GM23338 (cell line): Measurements from ENCODE around the gene SLC35F4. TPM values are rescaled to one million over a fixed set of nuclear protein-coding genes. Genes with fewer than 3 reads are reported as not detected.

ENCODE experiments used
- ATAC-seq: fragments of 200-7000 bp; cut with Tn5 transposase; 3 replicates; pipeline ENCODE4 v1.9.1; 2020
- DNase-seq: peaks from one replicate; pipeline ENCODE4 v3.0.0-alpha.2; 2015; ENCODE audit warnings: low spot score
- H2AFZ ChIP-seq: fragments of 200-600 bp; sonication (generic); 2 replicates; pipeline ENCODE4 v1.8.0; 2016; ENCODE audit warnings: antibody characterized with exemption, mild to moderate bottlenecking, moderate library complexity
- H3F3A ChIP-seq: fragments of 200-600 bp; sonication (generic); replicated peaks from 2 replicates; pipeline ENCODE4 v1.8.0; 2017; ENCODE audit warnings: antibody characterized with exemption, mixed run types, low read depth
- H3K27ac ChIP-seq: fragments of 200-600 bp; sonication (generic); 2 replicates; pipeline ENCODE4 v1.6.1; 2016; ENCODE audit warnings: low read depth
- H3K27me3 ChIP-seq: fragments of 200-600 bp; sonication (generic); 2 replicates; pipeline ENCODE4 v1.8.0; 2016; ENCODE audit warnings: mild to moderate bottlenecking, mixed run types, moderate library complexity; ENCODE audit not compliant: insufficient read depth
- H3K36me3 ChIP-seq: fragments of 200-600 bp; sonication (generic); 2 replicates; pipeline ENCODE4 v1.8.0; 2016; ENCODE audit warnings: mild to moderate bottlenecking; ENCODE audit not compliant: insufficient read depth
- H3K4me1 ChIP-seq: fragments of 200-600 bp; sonication (generic); 2 replicates; pipeline ENCODE4 v1.8.0; 2016; ENCODE audit warnings: mild to moderate bottlenecking, moderate library complexity; ENCODE audit not compliant: insufficient read depth
- H3K4me2 ChIP-seq: fragments of 200-600 bp; sonication (generic); 2 replicates; pipeline ENCODE4 v1.7.1; 2017; ENCODE audit warnings: mixed run types
- H3K4me3 ChIP-seq: fragments of 200-600 bp; sonication (generic); 2 replicates; pipeline ENCODE4 v1.6.1; 2016; ENCODE audit warnings: mixed run types
- H3K79me2 ChIP-seq: fragments of 200-600 bp; sonication (generic); replicated peaks from 2 replicates; pipeline ENCODE4 v1.8.0; 2017; ENCODE audit warnings: mild to moderate bottlenecking; ENCODE audit not compliant: insufficient read depth
- H3K9me2 ChIP-seq: fragments of 200-600 bp; sonication (generic); 2 replicates; pipeline ENCODE4 v1.8.0; 2017; ENCODE audit not compliant: insufficient read depth
- H4K20me1 ChIP-seq: fragments of 200-600 bp; sonication (generic); replicated peaks from 2 replicates; pipeline ENCODE4 v1.8.0; 2017; ENCODE audit warnings: mild to moderate bottlenecking; ENCODE audit not compliant: insufficient read depth
- H3K27ac Mint-ChIP-seq: 2 replicates; pipeline ENCODE4 v1.8.0; 2020; ENCODE audit warnings: inconsistent platforms, mild to moderate bottlenecking, moderate library complexity, mixed read lengths
- H3K27me3 Mint-ChIP-seq: 3 replicates; pipeline ENCODE4 v1.8.0; 2022; ENCODE audit warnings: low read depth, mild to moderate bottlenecking, moderate library complexity, mixed read lengths, inconsistent platforms; ENCODE audit not compliant: insufficient read depth, poor library complexity
- H3K36me3 Mint-ChIP-seq: 3 replicates; pipeline ENCODE4 v1.8.0; 2021; ENCODE audit warnings: low read depth, mild to moderate bottlenecking, inconsistent platforms, moderate library complexity, mixed read lengths
- H3K4me1 Mint-ChIP-seq: 3 replicates; pipeline ENCODE4 v1.8.0; 2020; ENCODE audit warnings: mild to moderate bottlenecking, inconsistent platforms, mixed read lengths
- H3K4me3 Mint-ChIP-seq: 3 replicates; pipeline ENCODE4 v1.8.0; 2021; ENCODE audit warnings: moderate library complexity, mild to moderate bottlenecking, inconsistent platforms, mixed read lengths
- H3K9me3 Mint-ChIP-seq: 3 replicates; pipeline ENCODE4 v1.8.0; 2020; ENCODE audit warnings: moderate library complexity, mild to moderate bottlenecking, inconsistent platforms, mixed read lengths
- CREB1 ChIP-seq: fragments of 250-450 bp; sonication (Bioruptor Pico); IDR thresholded peaks from 2 replicates; pipeline ENCODE4 v1.5.0; 2020; ENCODE audit warnings: low read depth, mild to moderate bottlenecking, moderate library complexity
- EZH2phosphoT487 ChIP-seq: fragments of 200-600 bp; sonication (generic); IDR thresholded peaks from one replicate; pipeline ENCODE4 v1.8.1; 2018; ENCODE audit warnings: antibody characterized with exemption; ENCODE audit not compliant: unreplicated experiment
- JUNB ChIP-seq: IDR thresholded peaks from one replicate; pipeline ENCODE4 v1.6.1; 2016; ENCODE audit warnings: antibody characterized with exemption; ENCODE audit not compliant: unreplicated experiment
- POLR2AphosphoS5 ChIP-seq: IDR thresholded peaks from 2 replicates; pipeline ENCODE4 v1.6.1; 2016; ENCODE audit warnings: antibody characterized with exemption, low read depth
- STAT1 ChIP-seq: IDR thresholded peaks from one replicate; pipeline ENCODE4 v1.6.1; 2016; ENCODE audit warnings: antibody characterized with exemption; ENCODE audit not compliant: unreplicated experiment
- ZNF114 ChIP-seq: fragments of 250-450 bp; sonication (Bioruptor Pico); IDR thresholded peaks from 2 replicates; pipeline ENCODE4 v1.5.0; 2020; ENCODE audit warnings: mild to moderate bottlenecking, moderate library complexity
- ZNF331 ChIP-seq: fragments of 250-450 bp; sonication (Bioruptor Pico); IDR thresholded peaks from 2 replicates; pipeline ENCODE4 v1.5.0; 2020; ENCODE audit warnings: low read depth, mild to moderate bottlenecking, moderate library complexity
- polyA plus RNA-seq: library from polyadenylated mRNA; unstranded; fragments of >200 nt; fragmentation: Nextera tagmentation; extraction: Ambion mirVana; gene quantifications from 2 replicates; pipeline ENCODE4 v1.2.1, GENCODE V29; 2016
- total RNA-seq: library from RNA; depleted of rRNA; stranded (reverse); fragments of >200 nt; shearing (Covaris generic); gene quantifications from 2 replicates; pipeline ENCODE4 v1.2.3, GENCODE V29; 2014
- TF ChIP-seq, protein P1 (sequence below): IDR thresholded peaks from 2 replicates; pipeline ENCODE4 v1.6.1; 2016; ENCODE audit warnings: antibody characterized with exemption
- TF ChIP-seq, protein P2 (sequence below), 2 experiments: fragments of 200-600 bp in 1 of 2; sonication (generic) in 1 of 2; conservative IDR thresholded peaks; 2 replicates each; pipeline versions ENCODE4 v1.5.1 to v1.6.1; 2016 to 2017; ENCODE audit warnings: antibody characterized with exemption in 2 of 2, low read depth in 2 of 2, mild to moderate bottlenecking in 2 of 2, moderate library complexity in 1 of 2
- TF ChIP-seq, protein P3 (sequence below): fragments of 250-450 bp; sonication (Bioruptor Pico); IDR thresholded peaks from 2 replicates; pipeline ENCODE4 v1.5.0; 2020; ENCODE audit warnings: mild to moderate bottlenecking, moderate library complexity

SLC35F4 gene
- total and polyA plus RNA-seq, 2 experiments from 2014 or later = 0.10 TPM; not detected in 1

DNA sequence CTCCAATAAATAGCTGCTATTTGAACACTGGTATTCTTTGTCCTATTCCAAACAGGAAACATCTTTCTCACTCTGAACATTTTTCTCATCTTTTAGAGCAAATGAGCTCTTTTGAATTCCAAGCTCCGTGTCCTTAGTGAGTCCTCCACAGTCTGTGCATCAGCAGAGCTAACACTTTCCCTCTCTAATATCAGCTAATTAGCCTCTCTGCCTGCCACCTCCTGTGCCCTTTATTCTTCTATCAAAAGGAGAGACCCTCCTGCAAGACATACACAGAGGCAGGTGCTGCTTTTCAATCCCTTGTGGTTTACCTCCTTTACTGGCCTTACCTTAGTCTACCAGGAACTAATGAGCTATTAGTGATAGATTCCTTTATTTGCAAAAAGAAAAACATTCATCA, 178.5 kb downstream of the SLC35F4 start (continued):
- no peak for TF ChIP-seq JUNB
- TF ChIP-seq, protein P1, sequence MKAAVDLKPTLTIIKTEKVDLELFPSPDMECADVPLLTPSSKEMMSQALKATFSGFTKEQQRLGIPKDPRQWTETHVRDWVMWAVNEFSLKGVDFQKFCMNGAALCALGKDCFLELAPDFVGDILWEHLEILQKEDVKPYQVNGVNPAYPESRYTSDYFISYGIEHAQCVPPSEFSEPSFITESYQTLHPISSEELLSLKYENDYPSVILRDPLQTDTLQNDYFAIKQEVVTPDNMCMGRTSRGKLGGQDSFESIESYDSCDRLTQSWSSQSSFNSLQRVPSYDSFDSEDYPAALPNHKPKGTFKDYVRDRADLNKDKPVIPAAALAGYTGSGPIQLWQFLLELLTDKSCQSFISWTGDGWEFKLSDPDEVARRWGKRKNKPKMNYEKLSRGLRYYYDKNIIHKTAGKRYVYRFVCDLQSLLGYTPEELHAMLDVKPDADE = no peak

DNA sequence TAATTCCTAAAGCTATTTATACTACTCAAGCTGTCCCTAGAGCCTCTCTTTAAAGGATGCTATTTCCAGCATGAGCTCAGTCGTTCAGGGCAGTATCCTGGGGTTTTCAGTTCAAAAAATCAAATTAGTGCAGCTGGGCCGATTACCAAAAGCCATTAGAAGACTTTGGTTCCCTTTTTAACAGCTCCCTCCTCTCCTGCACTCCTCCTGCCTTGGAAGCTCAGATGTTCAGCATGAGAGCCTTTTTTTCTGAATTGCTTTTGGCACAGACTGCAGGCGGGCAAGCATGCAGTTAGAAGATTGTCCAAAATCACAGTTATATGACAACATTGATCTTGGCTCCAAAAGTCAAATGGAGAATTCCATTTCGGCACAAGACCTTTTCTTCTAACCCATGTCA, 179.6 kb downstream of the SLC35F4 start:
- Histone ChIP-seq H3K4me2 (no peak overlapping the region), H3K79me2 (no peaks in the 10 kb centered on the region), H3K36me3 (no peaks in the 10 kb centered on the region), H2AFZ (no peak overlapping the region), H4K20me1 (no peaks in the 10 kb centered on the region), H3K27me3 (no peaks in the 10 kb centered on the region), H3F3A (no peaks in the 10 kb centered on the region), H3K9me2 (0 out of 2 replicates have a peak, but pooled peaks cover 4% of the 10 kb centered on the region), H3K4me1 (no peaks in the 10 kb centered on the region), H3K4me3 (no peak overlapping the region), H3K27ac (no peak overlapping the region)
- H3K27me3 Mint-ChIP-seq = peaks cover 3% of the 10 kb centered on the region
- H3K4me3 Mint-ChIP-seq = no peak overlapping the region
- ATAC-seq (no peak), DNase-seq (no peak)
- no peak overlapping the region for H3K27ac Mint-ChIP-seq
- H3K4me1 Mint-ChIP-seq = peaks cover 4% of the 10 kb centered on the region
- H3K9me3 Mint-ChIP-seq = no peaks in the 10 kb centered on the region
- TF ChIP-seq CREB1 (CRISPR knock-in tag) = no peak
- no peaks in the 10 kb centered on the region for H3K36me3 Mint-ChIP-seq

DNA sequence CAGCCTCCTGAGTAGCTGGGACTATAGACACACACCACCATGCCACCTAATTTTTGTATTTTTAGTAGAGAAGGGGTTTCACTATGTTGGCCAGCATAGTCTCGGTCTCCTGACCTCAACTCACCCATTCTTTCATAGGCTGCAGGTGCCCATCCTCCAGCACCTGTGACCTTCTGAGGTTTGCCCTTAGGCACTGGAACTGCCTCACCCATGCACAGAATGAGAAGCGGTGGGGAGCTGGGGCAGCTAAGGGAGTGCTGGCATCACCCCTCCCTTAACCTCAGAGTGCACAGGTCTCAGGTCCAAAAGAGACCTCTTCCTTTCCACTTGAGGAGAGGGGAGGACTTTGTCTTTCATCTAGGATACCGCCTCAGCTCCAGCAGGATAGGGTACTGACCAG, 194.9 kb downstream of the SLC35F4 start:
- TF ChIP-seq, protein P2, sequence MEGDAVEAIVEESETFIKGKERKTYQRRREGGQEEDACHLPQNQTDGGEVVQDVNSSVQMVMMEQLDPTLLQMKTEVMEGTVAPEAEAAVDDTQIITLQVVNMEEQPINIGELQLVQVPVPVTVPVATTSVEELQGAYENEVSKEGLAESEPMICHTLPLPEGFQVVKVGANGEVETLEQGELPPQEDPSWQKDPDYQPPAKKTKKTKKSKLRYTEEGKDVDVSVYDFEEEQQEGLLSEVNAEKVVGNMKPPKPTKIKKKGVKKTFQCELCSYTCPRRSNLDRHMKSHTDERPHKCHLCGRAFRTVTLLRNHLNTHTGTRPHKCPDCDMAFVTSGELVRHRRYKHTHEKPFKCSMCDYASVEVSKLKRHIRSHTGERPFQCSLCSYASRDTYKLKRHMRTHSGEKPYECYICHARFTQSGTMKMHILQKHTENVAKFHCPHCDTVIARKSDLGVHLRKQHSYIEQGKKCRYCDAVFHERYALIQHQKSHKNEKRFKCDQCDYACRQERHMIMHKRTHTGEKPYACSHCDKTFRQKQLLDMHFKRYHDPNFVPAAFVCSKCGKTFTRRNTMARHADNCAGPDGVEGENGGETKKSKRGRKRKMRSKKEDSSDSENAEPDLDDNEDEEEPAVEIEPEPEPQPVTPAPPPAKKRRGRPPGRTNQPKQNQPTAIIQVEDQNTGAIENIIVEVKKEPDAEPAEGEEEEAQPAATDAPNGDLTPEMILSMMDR (conservative IDR thresholded peaks at IDR 0.05; ENCODE audit: low read depth in 2 of 2) = no peak
- TF ChIP-seq CREB1 (CRISPR knock-in tag) (no peak), STAT1 (no peak), JUNB (no peak), EZH2phosphoT487 (no peak), POLR2AphosphoS5 (no peak), ZNF114 (CRISPR knock-in tag) (no peak), ZNF331 (CRISPR knock-in tag) (no peak)
- TF ChIP-seq, protein P3, sequence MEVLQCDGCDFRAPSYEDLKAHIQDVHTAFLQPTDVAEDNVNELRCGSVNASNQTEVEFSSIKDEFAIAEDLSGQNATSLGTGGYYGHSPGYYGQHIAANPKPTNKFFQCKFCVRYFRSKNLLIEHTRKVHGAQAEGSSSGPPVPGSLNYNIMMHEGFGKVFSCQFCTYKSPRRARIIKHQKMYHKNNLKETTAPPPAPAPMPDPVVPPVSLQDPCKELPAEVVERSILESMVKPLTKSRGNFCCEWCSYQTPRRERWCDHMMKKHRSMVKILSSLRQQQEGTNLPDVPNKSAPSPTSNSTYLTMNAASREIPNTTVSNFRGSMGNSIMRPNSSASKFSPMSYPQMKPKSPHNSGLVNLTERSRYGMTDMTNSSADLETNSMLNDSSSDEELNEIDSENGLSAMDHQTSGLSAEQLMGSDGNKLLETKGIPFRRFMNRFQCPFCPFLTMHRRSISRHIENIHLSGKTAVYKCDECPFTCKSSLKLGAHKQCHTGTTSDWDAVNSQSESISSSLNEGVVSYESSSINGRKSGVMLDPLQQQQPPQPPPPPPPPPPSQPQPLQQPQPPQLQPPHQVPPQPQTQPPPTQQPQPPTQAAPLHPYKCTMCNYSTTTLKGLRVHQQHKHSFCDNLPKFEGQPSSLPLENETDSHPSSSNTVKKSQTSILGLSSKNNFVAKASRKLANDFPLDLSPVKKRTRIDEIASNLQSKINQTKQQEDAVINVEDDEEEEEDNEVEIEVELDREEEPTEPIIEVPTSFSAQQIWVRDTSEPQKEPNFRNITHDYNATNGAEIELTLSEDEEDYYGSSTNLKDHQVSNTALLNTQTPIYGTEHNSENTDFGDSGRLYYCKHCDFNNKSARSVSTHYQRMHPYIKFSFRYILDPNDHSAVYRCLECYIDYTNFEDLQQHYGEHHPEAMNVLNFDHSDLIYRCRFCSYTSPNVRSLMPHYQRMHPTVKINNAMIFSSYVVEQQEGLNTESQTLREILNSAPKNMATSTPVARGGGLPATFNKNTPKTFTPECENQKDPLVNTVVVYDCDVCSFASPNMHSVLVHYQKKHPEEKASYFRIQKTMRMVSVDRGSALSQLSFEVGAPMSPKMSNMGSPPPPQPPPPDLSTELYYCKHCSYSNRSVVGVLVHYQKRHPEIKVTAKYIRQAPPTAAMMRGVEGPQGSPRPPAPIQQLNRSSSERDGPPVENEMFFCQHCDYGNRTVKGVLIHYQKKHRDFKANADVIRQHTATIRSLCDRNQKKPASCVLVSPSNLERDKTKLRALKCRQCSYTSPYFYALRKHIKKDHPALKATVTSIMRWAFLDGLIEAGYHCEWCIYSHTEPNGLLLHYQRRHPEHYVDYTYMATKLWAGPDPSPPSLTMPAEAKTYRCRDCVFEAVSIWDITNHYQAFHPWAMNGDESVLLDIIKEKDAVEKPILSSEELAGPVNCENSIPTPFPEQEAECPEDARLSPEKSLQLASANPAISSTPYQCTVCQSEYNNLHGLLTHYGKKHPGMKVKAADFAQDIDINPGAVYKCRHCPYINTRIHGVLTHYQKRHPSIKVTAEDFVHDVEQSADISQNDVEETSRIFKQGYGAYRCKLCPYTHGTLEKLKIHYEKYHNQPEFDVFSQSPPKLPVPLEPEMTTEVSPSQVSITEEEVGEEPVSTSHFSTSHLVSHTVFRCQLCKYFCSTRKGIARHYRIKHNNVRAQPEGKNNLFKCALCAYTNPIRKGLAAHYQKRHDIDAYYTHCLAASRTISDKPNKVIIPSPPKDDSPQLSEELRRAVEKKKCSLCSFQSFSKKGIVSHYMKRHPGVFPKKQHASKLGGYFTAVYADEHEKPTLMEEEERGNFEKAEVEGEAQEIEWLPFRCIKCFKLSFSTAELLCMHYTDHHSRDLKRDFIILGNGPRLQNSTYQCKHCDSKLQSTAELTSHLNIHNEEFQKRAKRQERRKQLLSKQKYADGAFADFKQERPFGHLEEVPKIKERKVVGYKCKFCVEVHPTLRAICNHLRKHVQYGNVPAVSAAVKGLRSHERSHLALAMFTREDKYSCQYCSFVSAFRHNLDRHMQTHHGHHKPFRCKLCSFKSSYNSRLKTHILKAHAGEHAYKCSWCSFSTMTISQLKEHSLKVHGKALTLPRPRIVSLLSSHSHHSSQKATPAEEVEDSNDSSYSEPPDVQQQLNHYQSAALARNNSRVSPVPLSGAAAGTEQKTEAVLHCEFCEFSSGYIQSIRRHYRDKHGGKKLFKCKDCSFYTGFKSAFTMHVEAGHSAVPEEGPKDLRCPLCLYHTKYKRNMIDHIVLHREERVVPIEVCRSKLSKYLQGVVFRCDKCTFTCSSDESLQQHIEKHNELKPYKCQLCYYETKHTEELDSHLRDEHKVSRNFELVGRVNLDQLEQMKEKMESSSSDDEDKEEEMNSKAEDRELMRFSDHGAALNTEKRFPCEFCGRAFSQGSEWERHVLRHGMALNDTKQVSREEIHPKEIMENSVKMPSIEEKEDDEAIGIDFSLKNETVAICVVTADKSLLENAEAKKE (CRISPR knock-in tag) = no peak
- no peaks in the 10 kb centered on the region for H3F3A ChIP-seq
- peaks cover 5% of the 10 kb centered on the region; the same call in 1 of the 2 replicates for H3K4me1 ChIP-seq

More for the DNA sequence above, 194.9 kb downstream of the SLC35F4 start:
- Histone ChIP-seq H4K20me1 (no peaks in the 10 kb centered on the region), H3K9me2 (no peaks in the 10 kb centered on the region), H3K27me3 (no peaks in the 10 kb centered on the region), H3K4me3 (no peak overlapping the region), H2AFZ (no peak overlapping the region), H3K27ac (no peak overlapping the region), H3K4me2 (no peak overlapping the region), H3K79me2 (no peaks in the 10 kb centered on the region), H3K36me3 (no peaks in the 10 kb centered on the region)
- H3K27me3 Mint-ChIP-seq = no peaks in the 10 kb centered on the region
- no peak overlapping the region for H3K4me3 Mint-ChIP-seq
- peaks cover 4% of the 10 kb centered on the region for H3K9me3 Mint-ChIP-seq
- no peak overlapping the region for H3K27ac Mint-ChIP-seq
- DNase-seq = no peak
- ATAC-seq = no peak
- peaks cover 7% of the 10 kb centered on the region for H3K4me1 Mint-ChIP-seq
- 0 out of 3 replicates have a peak, but pooled peaks cover under 1% of the 10 kb centered on the region for H3K36me3 Mint-ChIP-seq
